H1 (cell line): Measurements from ENCODE around the gene TASP1. TPM values are rescaled to one million over a fixed set of nuclear protein-coding genes. Genes with fewer than 3 reads are reported as not detected.

Source experiments
- BACH1 ChIP-seq: IDR thresholded peaks from 2 replicates; pipeline ENCODE4 v1.6.1; 2012; ENCODE audit warnings: low read length, improper control_type of control experiment
- CHD1 ChIP-seq: IDR thresholded peaks from 2 replicates; pipeline ENCODE4 v1.6.1; 2012; ENCODE audit warnings: low read depth, low read length, improper control_type of control experiment
- EP300 ChIP-seq, 2 experiments: IDR thresholded peaks; 1 replicate in 1 of 2; 2 replicates in 1 of 2; pipeline ENCODE4 v1.6.1; 2011 to 2012; ENCODE audit warnings: low read depth in 2 of 2, low read length in 2 of 2, mild to moderate bottlenecking in 2 of 2, borderline replicate concordance in 1 of 2, inconsistent platforms in 1 of 2, moderate library complexity in 1 of 2
- GABPA ChIP-seq: IDR thresholded peaks from 2 replicates; pipeline ENCODE4 v1.6.1; 2011; ENCODE audit warnings: mild to moderate bottlenecking, low read length, moderate library complexity, borderline replicate concordance; ENCODE audit not compliant: insufficient read depth
- JUN ChIP-seq: IDR thresholded peaks from 2 replicates; pipeline ENCODE4 v1.6.1; 2011; ENCODE audit warnings: low read depth, mild to moderate bottlenecking, improper control_type of control experiment, low read length
- RNF2 ChIP-seq: fragments of 200-900, 300-1000 bp; sonication (generic); IDR thresholded peaks from 2 replicates; pipeline ENCODE4 v1.7.1; 2016; ENCODE audit warnings: borderline replicate concordance, low read depth, mild to moderate bottlenecking, antibody characterized with exemption, low read length; ENCODE audit not compliant: poor library complexity, severe bottlenecking; ENCODE audit errors: missing control alignments
- SIX5 ChIP-seq: IDR thresholded peaks from 2 replicates; pipeline ENCODE4 v1.6.1; 2011; ENCODE audit warnings: mild to moderate bottlenecking, low read depth, low read length
- polyA plus RNA-seq, 7 experiments: library from polyadenylated mRNA; depleted of rRNA in 3 of 7; stranded (reverse) in 5 of 7; unstranded in 2 of 7; fragments of >200 nt in 5 of 7; fragments of 200-250 nt in 2 of 7; gene quantifications; 1 replicate in 5 of 7; 2 replicates in 1 of 7; 4 replicates in 1 of 7; pipeline versions ENCODE4 v1.2.1 to v1.2.3, GENCODE V29; 2011 to 2013; ENCODE audit warnings: missing spikeins in 2 of 7, mixed read lengths in 2 of 7
- total RNA-seq: library from RNA; stranded (reverse); fragmentation: NEBNext Ultra II Directional; extraction: Animal tissue kit (Norgen Biotek cat#: 25700); gene quantifications from 2 replicates; pipeline ENCODE4 v1.2.1, GENCODE V29; 2021
- TF ChIP-seq, protein P1 (sequence below): fragments of 300-600 bp; sonication (generic); IDR thresholded peaks from 2 replicates; pipeline ENCODE4 v1.7.1; 2012; ENCODE audit warnings: low read length, moderate library complexity, mild to moderate bottlenecking, inconsistent platforms; ENCODE audit not compliant: insufficient replicate concordance

The TASP1 gene
- total and polyA plus RNA-seq, 2 of the 8 experiments (the other 6 are each of a cell fraction or from before 2014, with no cell fraction given), result 4.5 to 10.9 TPM

DNA sequence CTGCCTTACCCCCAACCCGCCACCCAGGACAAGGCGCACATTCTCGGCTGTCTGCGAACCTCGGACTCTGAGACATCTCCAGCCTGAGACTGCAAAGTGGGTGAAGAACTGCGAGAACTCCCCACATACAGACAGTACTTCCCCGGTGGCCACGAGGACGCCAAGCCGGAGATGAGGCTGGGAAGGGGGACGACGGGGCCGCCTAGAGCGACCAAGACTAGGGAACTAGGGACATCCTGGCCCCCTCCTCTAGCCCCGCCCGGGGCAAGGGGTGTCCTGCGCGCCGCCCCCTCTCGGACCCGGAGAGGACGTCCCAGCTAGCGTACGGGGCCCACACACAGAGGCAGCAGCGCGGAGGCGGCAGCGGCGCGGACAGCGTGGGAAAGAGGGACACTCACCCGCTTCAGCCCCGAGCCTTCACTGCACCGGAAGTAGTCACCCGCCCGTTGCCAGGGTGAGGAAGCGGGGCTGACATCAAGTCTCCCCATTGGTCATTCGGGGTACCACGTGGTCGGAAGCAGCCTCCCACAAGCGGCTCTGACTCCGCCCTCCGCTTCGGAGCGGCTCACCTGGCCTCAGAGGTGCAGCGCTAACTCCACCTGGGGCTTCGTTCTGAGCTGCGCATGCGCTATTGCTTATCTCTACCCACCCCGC lies at the start of gene TASP1 (continued):
- TF ChIP-seq, protein P1, sequence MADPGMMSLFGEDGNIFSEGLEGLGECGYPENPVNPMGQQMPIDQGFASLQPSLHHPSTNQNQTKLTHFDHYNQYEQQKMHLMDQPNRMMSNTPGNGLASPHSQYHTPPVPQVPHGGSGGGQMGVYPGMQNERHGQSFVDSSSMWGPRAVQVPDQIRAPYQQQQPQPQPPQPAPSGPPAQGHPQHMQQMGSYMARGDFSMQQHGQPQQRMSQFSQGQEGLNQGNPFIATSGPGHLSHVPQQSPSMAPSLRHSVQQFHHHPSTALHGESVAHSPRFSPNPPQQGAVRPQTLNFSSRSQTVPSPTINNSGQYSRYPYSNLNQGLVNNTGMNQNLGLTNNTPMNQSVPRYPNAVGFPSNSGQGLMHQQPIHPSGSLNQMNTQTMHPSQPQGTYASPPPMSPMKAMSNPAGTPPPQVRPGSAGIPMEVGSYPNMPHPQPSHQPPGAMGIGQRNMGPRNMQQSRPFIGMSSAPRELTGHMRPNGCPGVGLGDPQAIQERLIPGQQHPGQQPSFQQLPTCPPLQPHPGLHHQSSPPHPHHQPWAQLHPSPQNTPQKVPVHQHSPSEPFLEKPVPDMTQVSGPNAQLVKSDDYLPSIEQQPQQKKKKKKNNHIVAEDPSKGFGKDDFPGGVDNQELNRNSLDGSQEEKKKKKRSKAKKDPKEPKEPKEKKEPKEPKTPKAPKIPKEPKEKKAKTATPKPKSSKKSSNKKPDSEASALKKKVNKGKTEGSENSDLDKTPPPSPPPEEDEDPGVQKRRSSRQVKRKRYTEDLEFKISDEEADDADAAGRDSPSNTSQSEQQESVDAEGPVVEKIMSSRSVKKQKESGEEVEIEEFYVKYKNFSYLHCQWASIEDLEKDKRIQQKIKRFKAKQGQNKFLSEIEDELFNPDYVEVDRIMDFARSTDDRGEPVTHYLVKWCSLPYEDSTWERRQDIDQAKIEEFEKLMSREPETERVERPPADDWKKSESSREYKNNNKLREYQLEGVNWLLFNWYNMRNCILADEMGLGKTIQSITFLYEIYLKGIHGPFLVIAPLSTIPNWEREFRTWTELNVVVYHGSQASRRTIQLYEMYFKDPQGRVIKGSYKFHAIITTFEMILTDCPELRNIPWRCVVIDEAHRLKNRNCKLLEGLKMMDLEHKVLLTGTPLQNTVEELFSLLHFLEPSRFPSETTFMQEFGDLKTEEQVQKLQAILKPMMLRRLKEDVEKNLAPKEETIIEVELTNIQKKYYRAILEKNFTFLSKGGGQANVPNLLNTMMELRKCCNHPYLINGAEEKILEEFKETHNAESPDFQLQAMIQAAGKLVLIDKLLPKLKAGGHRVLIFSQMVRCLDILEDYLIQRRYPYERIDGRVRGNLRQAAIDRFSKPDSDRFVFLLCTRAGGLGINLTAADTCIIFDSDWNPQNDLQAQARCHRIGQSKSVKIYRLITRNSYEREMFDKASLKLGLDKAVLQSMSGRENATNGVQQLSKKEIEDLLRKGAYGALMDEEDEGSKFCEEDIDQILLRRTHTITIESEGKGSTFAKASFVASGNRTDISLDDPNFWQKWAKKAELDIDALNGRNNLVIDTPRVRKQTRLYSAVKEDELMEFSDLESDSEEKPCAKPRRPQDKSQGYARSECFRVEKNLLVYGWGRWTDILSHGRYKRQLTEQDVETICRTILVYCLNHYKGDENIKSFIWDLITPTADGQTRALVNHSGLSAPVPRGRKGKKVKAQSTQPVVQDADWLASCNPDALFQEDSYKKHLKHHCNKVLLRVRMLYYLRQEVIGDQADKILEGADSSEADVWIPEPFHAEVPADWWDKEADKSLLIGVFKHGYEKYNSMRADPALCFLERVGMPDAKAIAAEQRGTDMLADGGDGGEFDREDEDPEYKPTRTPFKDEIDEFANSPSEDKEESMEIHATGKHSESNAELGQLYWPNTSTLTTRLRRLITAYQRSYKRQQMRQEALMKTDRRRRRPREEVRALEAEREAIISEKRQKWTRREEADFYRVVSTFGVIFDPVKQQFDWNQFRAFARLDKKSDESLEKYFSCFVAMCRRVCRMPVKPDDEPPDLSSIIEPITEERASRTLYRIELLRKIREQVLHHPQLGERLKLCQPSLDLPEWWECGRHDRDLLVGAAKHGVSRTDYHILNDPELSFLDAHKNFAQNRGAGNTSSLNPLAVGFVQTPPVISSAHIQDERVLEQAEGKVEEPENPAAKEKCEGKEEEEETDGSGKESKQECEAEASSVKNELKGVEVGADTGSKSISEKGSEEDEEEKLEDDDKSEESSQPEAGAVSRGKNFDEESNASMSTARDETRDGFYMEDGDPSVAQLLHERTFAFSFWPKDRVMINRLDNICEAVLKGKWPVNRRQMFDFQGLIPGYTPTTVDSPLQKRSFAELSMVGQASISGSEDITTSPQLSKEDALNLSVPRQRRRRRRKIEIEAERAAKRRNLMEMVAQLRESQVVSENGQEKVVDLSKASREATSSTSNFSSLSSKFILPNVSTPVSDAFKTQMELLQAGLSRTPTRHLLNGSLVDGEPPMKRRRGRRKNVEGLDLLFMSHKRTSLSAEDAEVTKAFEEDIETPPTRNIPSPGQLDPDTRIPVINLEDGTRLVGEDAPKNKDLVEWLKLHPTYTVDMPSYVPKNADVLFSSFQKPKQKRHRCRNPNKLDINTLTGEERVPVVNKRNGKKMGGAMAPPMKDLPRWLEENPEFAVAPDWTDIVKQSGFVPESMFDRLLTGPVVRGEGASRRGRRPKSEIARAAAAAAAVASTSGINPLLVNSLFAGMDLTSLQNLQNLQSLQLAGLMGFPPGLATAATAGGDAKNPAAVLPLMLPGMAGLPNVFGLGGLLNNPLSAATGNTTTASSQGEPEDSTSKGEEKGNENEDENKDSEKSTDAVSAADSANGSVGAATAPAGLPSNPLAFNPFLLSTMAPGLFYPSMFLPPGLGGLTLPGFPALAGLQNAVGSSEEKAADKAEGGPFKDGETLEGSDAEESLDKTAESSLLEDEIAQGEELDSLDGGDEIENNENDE, result no peak
- no peak for TF ChIP-seq EP300 (IDR thresholded peaks at IDR 0.05; ENCODE audit: borderline replicate concordance in 1 of 2, low read depth in 2 of 2, low read length in 2 of 2)
- TF ChIP-seq SIX5, result no peak
- no peak for TF ChIP-seq RNF2
- TF ChIP-seq JUN, result no peak
- TF ChIP-seq CHD1, result no peak
- no peak for TF ChIP-seq BACH1
- TF ChIP-seq GABPA, result peak; percentile 82; the same call in 1 of the 2 replicates
